ENCODE measurements around the gene RAB40A. TPM values are rescaled to one million over a fixed set of nuclear protein-coding genes. Genes with fewer than 3 reads are reported as not detected.

The RAB40A gene
- total RNA-seq, result under 1 TPM; 0.51 to 0.66 TPM
- 0.21 TPM for polyA plus RNA-seq (2013, experiment 1 of 2)
- polyA plus RNA-seq (2013, experiment 2 of 2), result 0.37 TPM
- long read RNA-seq, experiment 1, result 0 reads
- long read RNA-seq, experiment 2, result 0 reads
- long read RNA-seq, experiment 3, partial matches to known transcripts, result 0 of 3 reads
- long read RNA-seq, experiment 3, other reads (novel, unspliced or antisense), result 3 of 3 reads
- long read RNA-seq, experiment 4, partial matches to known transcripts, result 0 of 1 reads
- long read RNA-seq, experiment 4, other reads (novel, unspliced or antisense), result 1 of 1 reads

DNA sequence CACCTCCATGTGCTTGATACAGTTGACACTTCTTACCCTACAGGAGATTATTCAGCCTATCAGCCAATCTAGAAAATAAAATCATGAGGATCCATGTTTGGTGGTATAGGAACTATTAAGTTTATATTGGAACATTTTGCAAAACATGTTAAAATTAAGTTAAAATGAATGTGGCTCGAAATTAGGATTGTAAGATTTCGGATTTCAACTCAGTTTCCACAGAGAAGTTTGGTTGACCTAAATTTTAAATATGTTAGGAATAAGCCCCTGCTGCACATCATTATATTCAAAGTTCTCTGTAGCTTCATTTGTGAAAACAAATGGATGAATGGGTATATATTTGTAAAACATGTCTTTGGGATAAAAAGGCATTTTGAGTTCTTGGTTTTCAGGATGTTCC lies at the start of gene RAB40A:
TSS of gene RAB40A (minus strand) at position 101 of the 400 bp plus-strand sequence. CDS start 18,733 bp downstream, outside the sequence.
- H3K4me1 ChIP-seq (ENCODE audit: control insufficient read depth, insufficient read depth, low read length), result no peaks in the 10 kb centered on the region
- no peaks in the 10 kb centered on the region for H3K27me3 ChIP-seq (ENCODE audit: control insufficient read depth, insufficient read depth, low read length, poor library complexity, severe bottlenecking)
- no peak for DNase-seq
- H3K9me3 Mint-ChIP-seq, result no peaks in the 10 kb centered on the region
- H3K27ac Mint-ChIP-seq, result no peak within 1 kb of the TSS
- peaks cover 30% of the 10 kb centered on the region for H3K27me3 Mint-ChIP-seq (ENCODE audit: insufficient read depth)
- H3K4me1 Mint-ChIP-seq, result no peaks in the 10 kb centered on the region
- no peaks in the 10 kb centered on the region for H3K36me3 Mint-ChIP-seq (ENCODE audit: low read depth)
- H3K4me3 ChIP-seq (ENCODE audit: low read length), result no peak within 1 kb of the TSS
- no peak within 1 kb of the TSS for H3K27ac ChIP-seq (ENCODE audit: low read depth, low read length)
- H3K9me3 ChIP-seq (ENCODE audit: control insufficient read depth, low read length), result no peaks in the 10 kb centered on the region
- TF ChIP-seq, protein P1, sequence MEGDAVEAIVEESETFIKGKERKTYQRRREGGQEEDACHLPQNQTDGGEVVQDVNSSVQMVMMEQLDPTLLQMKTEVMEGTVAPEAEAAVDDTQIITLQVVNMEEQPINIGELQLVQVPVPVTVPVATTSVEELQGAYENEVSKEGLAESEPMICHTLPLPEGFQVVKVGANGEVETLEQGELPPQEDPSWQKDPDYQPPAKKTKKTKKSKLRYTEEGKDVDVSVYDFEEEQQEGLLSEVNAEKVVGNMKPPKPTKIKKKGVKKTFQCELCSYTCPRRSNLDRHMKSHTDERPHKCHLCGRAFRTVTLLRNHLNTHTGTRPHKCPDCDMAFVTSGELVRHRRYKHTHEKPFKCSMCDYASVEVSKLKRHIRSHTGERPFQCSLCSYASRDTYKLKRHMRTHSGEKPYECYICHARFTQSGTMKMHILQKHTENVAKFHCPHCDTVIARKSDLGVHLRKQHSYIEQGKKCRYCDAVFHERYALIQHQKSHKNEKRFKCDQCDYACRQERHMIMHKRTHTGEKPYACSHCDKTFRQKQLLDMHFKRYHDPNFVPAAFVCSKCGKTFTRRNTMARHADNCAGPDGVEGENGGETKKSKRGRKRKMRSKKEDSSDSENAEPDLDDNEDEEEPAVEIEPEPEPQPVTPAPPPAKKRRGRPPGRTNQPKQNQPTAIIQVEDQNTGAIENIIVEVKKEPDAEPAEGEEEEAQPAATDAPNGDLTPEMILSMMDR (conservative IDR thresholded peaks at IDR 0.05), result no peak
- no peak within 1 kb of the TSS for H3K4me3 Mint-ChIP-seq
- 72% methylated on average over 2 of the region's 2 CpGs; no CpG with 5 or more reads in 1 of the 2 experiments for WGBS, 2 experiments (ENCODE audit: insufficient coverage in 1 of 2, insufficient read length in 1 of 2)
- H3K36me3 ChIP-seq (ENCODE audit: control insufficient read depth, insufficient read depth, low read length), result no peaks in the 10 kb centered on the region
- no peak within 1 kb of the TSS for H3K9ac ChIP-seq (ENCODE audit: extremely low read depth, low read length, poor library complexity, severe bottlenecking)

DNA sequence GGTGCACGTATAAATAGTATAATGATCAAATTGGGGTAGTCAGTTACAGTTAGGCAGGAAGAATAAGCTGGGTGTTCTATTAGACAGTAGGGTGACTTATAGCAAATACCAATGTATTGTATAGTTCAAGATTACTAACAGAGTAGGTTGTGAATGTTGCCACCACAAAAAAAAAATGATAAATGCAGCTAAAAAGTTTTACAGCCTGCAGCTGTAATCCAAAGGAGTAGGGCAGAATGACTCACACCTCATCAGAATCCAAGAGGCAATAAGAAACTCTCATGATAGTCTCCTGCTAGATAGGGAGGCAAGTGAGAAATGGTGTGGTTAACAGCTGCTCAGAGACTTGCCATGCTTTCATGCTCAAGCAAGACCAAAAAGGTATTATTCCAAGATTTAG lies 46.5 kb upstream of the RAB40A start:
- no peak overlapping the region for H3K4me3 ChIP-seq (ENCODE audit: low read length)
- H3K9ac ChIP-seq (ENCODE audit: extremely low read depth, low read length, poor library complexity, severe bottlenecking), result no peak overlapping the region
- TF ChIP-seq, protein P1 (conservative IDR thresholded peaks at IDR 0.05), result no peak
- H3K27ac ChIP-seq (ENCODE audit: low read depth, low read length), result no peak overlapping the region
- WGBS, 2 experiments (ENCODE audit: insufficient coverage in 1 of 2, insufficient read length in 1 of 2), result 64% methylated on average over 1 of the region's 1 CpG; no CpG with 5 or more reads in 1 of the 2 experiments
- H3K27me3 Mint-ChIP-seq (ENCODE audit: insufficient read depth), result peaks cover 9% of the 10 kb centered on the region
- no peak for DNase-seq
- no peaks in the 10 kb centered on the region for H3K9me3 Mint-ChIP-seq
- H3K4me3 Mint-ChIP-seq, result no peak overlapping the region
- H3K27me3 ChIP-seq (ENCODE audit: control insufficient read depth, insufficient read depth, low read length, poor library complexity, severe bottlenecking), result no peaks in the 10 kb centered on the region
- no peaks in the 10 kb centered on the region for H3K36me3 ChIP-seq (ENCODE audit: control insufficient read depth, insufficient read depth, low read length)
- H3K27ac Mint-ChIP-seq, result no peak overlapping the region
- no peaks in the 10 kb centered on the region for H3K36me3 Mint-ChIP-seq (ENCODE audit: low read depth)
- H3K4me1 ChIP-seq (ENCODE audit: control insufficient read depth, insufficient read depth, low read length), result no peaks in the 10 kb centered on the region
- peaks cover 1% of the 10 kb centered on the region for H3K4me1 Mint-ChIP-seq
- no peaks in the 10 kb centered on the region for H3K9me3 ChIP-seq (ENCODE audit: control insufficient read depth, low read length)

- Histone ChIP-seq H3K27ac (ENCODE audit: low read depth, low read length) (no peak overlapping the region), H3K27me3 (ENCODE audit: control insufficient read depth, insufficient read depth, low read length, poor library complexity, severe bottlenecking) (no peaks in the 10 kb centered on the region), H3K9me3 (ENCODE audit: control insufficient read depth, low read length) (no peaks in the 10 kb centered on the region), H3K4me3 (ENCODE audit: low read length) (no peak overlapping the region), H3K9ac (ENCODE audit: extremely low read depth, low read length, poor library complexity, severe bottlenecking) (no peak overlapping the region), H3K4me1 (ENCODE audit: control insufficient read depth, insufficient read depth, low read length) (no peaks in the 10 kb centered on the region), H3K36me3 (ENCODE audit: control insufficient read depth, insufficient read depth, low read length) (no peaks in the 10 kb centered on the region)
- 77% methylated on average over 3 of the region's 4 CpGs; no CpG with 5 or more reads in 1 of the 2 experiments for WGBS, 2 experiments (ENCODE audit: insufficient coverage in 1 of 2, insufficient read length in 1 of 2)
- H3K4me3 Mint-ChIP-seq, result no peak overlapping the region
- no peaks in the 10 kb centered on the region for H3K9me3 Mint-ChIP-seq
- TF ChIP-seq, protein P1 (conservative IDR thresholded peaks at IDR 0.05), result no peak
- peaks cover 1% of the 10 kb centered on the region for H3K4me1 Mint-ChIP-seq
- no peak for DNase-seq
- peaks cover 14% of the 10 kb centered on the region for H3K27me3 Mint-ChIP-seq (ENCODE audit: insufficient read depth)
- no peaks in the 10 kb centered on the region for H3K36me3 Mint-ChIP-seq (ENCODE audit: low read depth)
- no peak overlapping the region for H3K27ac Mint-ChIP-seq
Observed at GRCh38 chrX:103565197-103565596, 45.9 kb upstream of the RAB40A start.

Data from endodermal cell (in vitro differentiated cells).